Putamen (tissue), 1 donor: ENCODE data around the gene NRGN.

Experiments used
- DNase-seq: peaks from one replicate; pipeline ENCODE4 v3.0.0-alpha.2; 2016; ENCODE audit warnings: low spot score

Gene NRGN

DNA sequence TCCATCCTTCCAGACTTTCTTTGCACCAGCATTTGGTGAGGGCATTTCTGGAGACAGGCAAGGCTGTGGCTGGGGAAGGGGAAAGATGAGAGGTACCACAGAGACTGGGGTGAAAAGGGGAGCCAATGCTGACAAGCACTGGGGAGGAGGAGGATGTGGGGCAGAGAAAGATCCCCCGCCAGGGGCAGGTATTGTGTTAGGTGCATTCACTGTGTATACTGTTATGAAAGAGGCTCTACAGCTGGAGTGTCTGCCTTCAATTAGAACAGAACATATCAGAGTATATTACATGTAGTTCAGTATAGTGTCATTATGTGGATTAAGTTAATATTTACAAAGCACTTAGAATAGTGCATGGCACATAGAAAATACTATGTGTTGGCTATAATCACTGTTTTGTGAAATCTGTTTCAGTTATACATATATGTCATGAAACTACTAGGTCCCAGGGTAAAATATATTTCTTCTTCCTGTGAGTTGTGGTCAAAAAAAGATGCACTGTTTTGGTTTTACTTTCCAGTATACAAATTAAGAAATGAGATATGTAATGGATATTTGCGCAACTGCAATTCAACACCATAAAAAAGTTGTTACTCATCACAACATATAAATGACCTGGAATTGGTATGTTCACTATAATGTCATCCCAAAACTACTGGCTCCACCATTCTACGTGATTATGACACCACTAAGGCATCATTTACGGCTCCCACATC is 52.0 kb downstream of the NRGN start:
- no peak for DNase-seq

DNA sequence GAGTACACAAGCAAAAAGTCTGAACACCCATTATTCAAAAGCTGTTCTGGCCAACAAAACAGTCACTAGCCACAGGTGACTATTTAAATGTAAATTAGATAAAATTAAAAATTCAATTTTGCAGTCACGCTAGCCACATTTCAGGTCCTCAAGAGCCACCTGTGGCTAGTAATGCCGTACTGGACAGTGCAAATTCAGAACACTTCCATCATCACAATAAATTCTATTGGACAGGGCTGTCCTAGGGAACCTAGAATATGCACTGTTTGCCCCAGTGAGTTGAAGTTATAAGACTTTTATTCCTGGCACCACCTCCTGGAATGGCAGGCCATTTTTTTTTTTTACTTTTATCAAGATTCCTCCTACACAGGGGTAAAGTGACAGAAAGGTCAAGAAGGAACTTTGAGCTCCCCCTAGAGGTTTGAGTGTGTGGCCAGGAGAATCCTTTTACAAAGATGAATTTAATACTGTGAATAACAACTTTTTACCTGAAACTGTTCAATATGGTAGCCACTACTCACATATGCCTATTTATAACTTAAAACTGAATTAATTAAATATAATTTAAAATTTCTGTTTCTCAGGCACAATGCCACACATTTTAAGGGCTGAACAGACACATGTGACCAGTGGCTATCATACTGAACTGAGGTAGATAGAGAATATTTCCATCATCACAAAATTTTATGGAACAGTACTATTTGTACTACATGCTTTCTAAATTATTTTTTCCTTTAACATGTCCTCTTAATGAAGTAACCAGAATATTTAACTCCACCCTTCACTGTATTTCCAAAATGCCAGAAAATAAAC is 53.9 kb downstream of the NRGN start:
- DNase-seq = no peak

DNA sequence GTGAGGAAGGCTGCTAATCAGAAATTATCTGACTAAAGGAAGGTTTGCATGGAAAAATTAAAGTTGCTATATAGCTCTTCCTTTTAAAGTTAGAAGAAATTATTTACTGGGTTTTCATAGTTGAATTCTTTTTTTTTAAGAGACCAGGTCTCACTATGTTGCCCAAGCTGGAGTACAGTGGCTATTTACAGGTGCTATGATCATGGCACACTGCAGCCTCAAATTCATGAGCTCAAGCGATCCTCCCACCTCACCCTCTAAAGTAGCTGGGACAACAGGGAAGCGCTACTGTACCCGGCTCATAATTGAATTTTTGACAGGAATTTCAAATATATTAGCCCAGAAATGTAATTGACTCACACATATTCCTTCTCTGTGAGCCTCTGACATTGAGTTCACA is 56.6 kb downstream of the NRGN start:
- no peak for DNase-seq
